Muscle of arm (tissue), 12 donors: ENCODE data around the gene GFPT1. TPM values are rescaled to one million over a fixed set of nuclear protein-coding genes. Genes with fewer than 3 reads are reported as not detected.
"Not testable (repeated sequence)": the region's sequence is repeated elsewhere in the genome, so short reads cannot be mapped to it uniquely, and the experiment has no call there.

Source experiments
- DNase-seq: peaks from one replicate; pipeline ENCODE4 v3.0.0-alpha.2; 2013
- polyA plus RNA-seq, 12 donors: library from polyadenylated mRNA; unstranded; fragments of 120-200 nt; gene quantifications; one replicate each; pipeline ENCODE4 v1.2.1, GENCODE V29; 2013; ENCODE audit not compliant: insufficient read length in 12 of 12

The GFPT1 gene
- polyA plus RNA-seq, 12 donors = 28.1 to 49.3 (median 35.5) TPM; not detected in 1

DNA sequence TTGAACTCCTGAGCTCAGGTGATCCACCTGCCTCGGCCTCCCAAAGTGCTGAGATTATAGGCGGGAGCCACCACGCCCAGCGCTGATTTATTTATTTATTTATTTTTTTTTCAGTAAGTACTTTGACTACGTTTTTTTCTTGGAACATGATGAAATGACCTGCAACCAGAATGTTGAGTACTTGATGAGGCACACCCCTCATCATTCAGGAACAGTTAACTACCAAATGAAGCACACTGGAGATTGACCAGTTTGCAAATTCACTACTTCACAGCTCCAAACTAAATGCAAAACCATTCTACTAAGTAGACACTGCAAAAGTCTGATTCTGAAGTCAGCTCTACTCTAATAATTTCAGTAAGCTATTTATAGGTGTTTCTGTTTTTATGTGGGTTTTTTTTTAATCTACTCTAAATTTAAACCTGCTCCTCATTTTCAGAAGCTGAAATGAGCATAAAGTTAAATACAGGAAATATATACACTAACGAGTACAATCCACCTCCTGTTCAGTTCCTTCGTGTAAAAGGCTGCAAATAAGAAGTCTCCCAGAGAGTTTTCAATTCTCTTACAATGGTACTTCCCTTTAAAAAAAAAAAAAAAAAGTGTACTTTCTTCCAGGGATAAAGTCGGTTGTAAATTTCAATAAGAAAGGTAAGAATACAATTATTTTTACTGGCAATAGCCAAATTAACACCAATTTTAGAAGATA, 1.4 kb downstream of the GFPT1 start:
- DNase-seq = no peak

DNA sequence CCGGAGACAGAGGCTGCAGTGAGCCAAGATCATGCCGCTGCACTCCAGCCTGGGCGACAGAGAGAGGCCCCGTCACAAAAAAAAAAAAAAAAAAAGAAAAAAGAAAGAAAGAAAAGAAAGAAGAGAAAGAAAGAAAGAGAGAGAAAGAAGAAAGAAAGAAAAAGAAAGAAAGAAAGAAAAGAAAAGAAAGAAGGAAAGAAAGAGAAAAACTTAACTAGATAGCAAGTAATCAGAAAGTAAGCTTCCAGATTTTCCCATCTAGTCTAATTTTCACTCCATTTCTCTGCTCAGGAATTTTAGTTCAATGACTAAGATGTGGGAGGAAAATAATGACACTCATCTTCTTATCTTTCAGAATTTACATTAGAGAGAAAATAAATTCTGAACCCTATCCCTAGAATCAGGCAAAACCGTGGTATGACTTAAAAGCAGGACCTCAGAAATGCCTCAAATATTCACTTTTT, 2.4 kb downstream of the GFPT1 start:
- no peak for DNase-seq

DNA sequence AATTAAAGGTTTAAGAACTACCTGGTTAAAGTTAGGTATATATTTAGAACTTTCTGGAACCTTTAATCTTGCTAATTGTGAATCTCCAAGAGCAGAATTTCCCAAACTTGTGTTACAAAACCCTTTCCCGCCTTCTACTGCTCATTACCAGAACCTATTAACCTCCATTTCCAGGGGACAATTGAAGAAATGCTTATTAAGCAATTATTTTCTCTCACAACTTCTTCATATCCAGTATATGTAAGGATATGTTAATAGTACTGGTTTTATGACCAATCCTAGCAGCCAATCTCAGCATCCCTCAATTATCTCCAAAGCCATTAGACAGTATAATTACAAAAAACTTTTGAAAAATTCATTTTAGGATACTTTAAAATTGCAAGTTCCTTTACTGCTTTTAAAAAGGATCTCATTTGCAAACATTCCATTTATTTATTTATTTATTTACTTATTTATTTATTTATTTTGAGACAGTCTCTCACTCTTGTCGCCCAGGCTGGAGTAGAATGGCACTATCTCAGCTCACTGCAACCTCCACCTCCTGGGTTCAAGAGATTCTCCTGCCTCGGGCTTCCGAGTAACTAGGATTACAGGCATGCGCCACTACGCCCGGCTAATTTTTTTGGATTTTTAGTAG, 3.7 kb downstream of the GFPT1 start:
- no peak for DNase-seq

DNA sequence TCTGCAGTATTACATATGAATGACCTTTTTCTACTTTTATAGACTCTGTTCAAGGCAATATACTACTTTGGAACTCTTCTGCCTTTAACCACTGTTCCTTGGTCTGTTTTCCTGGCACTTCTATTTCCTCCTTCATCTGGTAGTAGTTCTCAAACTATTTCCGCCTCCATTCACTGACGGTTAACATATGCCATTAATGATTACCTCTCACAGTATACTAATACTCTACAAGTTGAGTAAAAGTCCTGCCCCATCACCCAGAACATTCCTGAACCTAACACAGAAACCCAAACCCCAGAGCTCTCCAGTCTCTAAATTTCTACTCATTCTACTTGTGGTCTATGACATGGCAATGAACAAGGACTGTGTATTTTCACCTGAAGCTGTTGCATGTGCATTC, 4.5 kb downstream of the GFPT1 start:
- DNase-seq = no peak

DNA sequence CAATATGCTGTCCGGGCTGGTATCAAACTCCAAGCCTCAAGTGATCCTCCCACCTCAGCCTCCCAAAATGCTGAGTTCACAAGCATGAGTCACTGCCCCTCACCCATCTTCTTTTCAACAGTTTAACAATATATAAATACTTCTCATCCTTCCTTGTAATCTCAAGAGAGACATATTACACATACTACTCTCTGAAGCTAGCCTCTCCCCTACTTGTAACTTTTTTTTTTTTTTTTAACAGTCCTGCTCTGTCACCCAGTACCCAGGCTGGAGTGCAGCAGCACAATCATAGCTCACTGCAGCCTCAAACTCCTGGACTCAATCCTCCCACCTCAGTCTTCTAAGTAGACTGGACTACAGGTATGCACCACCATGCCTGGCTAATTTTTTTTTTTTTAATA, 5.7 kb downstream of the GFPT1 start:
- no peak for DNase-seq

DNA sequence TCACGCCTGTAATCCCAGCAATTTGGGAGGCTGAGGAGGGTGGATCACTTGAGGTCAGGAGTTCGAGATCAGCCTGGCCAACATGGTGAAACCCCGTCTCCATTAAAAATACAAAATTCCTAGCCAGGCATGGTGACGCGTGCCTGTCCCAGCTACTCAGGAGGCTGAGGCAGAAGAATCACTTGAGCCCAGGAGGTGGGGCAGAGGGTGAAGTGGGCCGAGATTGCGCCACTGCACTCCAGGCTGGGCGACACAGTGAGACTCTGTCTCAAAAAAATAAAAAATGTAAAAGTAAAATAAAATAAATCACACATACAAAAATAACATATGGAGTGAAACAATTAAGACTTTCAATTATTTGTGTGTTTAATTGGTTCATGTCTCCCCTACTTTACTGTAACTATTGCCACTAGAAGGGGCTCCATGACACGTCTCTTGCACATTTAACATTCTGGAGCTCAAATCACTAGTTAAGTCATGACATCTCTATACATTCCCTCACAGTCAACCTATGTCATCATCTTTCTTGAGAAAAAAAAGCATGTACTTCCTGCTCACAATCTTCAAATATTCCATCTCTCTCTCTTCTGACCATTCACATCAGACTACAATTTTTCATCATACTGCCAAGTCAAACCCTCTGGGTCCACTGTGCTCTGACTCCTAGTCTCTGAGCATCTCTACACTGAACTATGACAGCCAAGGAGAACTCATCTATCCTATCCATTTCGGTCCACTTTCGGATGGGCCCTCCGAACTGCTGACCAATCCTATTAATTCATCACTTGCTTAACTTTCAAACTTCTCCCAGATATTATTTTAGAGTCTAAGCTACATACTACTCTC, 6.7 kb downstream of the GFPT1 start:
- no peak for DNase-seq

DNA sequence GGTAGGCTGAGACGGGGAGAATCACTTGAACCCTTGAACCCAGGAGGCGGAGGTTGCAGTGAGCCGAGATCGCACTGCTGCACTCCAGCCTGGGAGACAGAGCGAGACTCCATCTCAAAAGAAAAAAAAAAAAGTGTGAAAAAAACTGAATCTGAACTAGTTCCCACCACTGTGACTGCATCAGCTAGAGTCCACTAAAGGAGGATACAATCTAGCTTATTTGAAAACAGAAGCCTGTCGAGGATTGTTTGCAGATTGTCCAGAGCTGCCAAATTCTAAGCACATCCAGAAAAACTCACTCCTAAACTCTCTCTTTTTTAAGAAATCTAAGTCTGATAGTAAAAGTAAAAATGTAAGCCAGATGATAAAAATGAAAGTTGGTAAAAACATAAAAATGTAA, 10.6 kb downstream of the GFPT1 start:
- no peak for DNase-seq

DNA sequence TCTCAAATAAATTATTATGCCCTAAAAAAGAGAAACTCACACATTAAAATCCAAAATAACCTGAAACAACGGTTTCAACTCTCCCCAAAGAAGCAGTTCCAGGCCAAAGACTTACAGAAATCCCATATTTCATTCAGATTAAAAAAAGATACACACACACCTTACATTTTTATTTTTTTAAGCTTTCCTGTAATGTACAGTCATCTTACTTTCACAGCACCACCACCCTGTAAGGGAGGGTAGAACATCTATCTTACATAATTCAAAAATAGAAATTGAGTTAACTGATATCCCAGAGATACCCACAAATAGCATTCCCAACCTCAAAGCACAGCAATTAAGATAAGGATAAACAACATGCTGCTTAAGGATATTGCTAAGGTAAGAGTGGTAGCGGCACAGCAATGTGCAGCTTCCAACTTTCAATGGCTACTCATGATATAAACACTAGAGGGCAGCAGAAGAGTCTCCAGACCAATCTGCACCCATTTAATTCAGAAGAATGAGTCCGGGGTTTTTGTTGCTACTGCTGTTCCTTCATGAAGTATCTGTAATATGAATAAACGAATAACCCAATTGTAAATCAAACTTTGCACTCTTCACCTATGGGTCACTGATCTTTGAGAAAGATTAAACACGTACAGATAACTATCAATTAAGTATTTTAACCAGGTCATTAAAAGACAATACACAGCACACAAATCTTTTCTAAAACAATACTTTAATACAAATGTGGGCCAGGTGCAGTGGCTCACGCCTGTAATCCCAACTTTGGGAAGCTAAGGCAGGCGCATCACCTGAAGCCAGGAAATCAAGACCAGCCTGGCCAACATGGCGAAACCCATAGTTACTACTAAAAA, 11.3 kb downstream of the GFPT1 start:
- no peak for DNase-seq

DNA sequence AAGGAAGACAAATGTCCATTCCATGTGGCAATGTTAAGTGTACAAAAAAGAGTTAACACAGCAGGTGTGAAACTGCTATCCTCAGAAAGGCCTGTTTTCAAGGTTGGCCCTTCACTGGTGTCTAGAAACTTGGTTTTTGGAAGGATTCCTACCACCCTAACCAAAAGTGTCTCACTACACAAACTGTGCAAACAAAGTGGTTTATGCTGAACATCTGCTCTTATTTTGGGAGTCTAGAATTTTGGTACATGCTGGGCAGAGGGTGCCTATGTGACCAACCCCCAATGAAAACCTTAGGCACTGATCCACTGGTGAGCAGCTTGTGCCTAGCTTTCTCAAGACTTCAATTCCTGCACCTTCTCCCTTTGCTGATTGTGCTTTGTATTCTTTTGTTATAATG, 14.3 kb downstream of the GFPT1 start:
- DNase-seq = no peak

DNA sequence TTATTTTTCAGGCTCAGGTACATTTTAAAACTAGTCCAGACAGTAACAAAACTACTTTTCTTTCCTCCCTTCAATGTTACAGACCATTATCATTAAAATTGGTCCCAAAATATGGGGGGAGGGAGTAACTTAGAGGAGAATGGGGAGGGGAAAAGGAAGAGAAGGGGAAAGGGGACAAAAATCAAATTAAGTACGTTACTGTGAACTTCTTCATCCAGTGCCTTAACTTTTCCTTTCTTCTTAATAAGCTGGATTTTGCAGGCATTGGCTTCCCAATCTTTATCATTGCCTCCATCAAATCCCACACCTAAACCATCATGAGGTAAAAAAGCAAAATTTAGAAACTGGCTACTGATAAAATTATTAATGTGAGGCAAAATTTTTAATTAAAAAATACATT, 17.2 kb downstream of the GFPT1 start:
- DNase-seq = no peak

DNA sequence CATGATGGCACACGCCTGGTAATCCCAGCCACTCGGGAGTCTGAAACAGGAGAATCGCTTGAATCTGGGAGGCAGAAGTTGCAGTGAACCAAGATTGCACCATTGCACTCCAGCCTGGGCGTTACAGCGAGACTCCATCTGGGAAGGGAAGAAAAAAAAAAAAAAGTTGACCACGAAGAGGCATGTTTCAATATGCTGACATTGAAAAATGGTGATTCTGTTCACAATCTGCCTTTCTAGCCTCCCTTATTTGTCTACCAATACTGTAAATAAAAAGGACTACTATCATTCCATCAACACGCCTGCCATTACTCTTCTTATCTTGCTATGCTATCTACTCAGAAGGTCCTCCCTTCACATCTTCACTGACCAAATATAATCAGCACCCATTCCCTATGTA, 18.4 kb downstream of the GFPT1 start:
- no peak for DNase-seq

DNA sequence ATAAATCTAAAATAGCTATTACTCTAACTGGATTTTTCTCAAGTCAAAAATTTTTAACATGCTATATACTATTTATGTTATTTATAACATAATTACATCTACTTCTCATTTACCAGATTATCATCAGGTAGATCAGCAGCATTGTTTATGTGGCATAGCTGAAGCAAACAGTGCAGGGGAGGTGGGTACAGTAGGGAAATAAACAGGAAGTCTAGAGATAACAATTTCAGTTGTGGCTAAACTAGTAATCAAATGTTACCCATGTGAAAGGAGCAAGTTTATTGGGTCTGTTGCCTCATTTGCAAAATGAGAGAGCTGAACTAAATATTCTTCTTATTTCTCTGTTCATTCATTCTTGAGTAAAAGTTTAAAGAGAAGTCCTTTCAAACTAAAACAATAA, 27.7 kb downstream of the GFPT1 start:
- no peak for DNase-seq

DNA sequence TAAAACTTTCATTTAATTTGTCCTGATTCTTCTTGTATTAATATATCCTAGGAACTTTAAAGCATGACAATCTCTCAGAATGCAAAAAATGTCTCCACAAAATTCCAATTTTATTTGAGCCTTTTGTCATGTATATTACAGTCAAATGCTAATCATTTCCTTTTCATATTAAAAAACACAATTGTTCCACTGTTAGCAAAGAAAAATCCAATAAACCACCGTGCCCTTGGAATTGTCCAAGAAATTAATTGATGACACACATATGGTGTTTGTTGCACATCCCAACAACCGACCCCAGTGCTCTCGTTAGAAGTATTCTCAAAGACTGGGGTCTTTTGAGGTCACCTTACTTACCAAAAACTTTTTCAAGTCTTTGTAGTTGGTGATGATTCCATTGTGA, 28.1 kb downstream of the GFPT1 start:
- DNase-seq = no peak

DNA sequence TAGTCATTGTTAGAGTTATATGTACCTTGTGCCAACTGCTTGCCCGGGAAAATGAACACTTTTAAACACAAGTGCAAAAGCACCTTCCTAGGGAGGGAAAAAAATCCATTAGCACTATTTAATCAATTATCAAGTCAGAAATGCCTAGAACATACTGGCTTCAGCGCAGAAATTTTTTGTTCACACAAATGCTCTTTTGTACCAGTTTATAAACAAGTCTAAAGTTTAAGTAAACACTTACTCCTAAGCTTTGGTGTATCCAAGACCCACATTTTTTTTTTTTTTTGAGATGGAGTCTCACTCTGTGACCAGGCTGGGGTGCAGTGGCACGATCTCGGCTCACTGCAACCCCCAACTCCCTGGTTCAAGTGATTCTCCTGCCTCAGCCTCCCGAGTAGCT, 30.6 kb downstream of the GFPT1 start:
- DNase-seq = no peak

DNA sequence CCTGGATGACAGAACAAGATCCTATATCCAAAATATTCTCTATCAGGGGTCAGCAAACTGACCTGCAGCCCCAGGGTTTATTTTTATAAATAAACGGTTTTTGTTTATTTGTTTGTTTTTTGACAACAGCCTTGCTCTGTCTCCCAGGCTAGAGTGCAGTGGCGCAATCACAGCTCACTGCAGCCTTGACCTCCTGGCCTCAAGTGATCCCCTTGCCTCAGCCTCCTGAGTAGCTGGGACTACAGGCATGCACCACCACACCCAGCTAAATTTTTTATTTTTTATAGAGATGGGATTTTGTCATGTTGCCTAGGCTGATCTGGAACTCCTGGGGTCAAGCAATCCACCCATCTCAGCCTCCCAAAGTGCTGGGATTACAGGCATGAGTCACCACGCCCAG, 32.1 kb downstream of the GFPT1 start:
- DNase-seq = not testable (repeated sequence)

DNA sequence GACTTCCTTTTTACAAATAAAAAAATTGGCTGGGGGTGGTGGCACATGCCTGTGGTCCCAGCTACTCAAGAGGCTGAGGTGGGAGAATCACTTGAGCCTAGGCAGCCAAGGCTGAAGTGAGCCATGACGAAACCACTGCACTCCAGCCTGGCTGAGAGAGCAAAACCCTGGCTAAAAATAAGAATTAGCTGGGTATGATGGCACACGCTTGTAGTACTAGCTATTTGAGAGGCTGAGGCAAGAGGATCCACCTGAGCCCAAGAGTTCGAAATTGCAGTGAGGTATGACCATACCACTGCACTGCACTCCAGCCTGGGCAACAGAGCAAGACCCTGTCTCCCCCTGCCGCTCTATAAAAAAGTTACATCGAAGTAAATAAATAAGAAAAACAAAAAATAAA, 33.7 kb downstream of the GFPT1 start:
- no peak for DNase-seq

DNA sequence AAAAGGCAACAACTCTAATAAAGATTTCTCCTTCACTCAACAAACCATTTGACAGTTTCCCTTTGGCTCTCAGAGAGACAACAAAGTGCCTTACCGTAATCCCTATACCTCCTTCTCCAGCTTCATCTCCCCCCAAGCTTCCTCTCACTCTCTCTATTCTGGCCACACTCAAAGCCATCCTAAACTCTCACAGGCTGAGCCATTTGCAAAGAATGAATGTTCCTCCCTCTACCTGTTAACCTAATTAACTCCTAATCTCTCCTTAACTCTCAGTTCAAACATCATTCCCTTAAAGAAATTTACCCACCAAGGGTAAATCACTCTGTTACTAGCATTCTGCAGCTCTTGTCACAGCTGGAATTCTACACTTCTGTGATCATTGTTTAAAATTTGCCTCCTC, 38.2 kb downstream of the GFPT1 start:
- no peak for DNase-seq

DNA sequence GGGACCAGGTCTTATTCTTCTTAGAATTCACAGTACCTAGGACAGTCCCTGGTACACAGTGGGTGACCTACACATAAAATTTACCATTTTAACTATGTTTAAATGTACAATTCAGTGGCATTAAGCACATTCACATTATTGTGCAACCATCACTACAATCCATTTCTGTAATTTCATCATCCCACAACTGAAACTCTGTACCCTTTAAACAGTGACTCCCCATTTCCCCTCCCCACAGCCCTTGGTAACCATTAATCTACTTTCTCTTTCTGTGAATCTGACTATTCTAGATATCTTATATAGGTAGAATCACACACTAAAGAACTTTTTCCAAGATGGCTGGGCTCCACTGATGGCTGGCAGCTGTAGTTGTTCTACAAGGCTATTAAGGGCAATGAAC, 41.6 kb downstream of the GFPT1 start:
- DNase-seq = no peak

DNA sequence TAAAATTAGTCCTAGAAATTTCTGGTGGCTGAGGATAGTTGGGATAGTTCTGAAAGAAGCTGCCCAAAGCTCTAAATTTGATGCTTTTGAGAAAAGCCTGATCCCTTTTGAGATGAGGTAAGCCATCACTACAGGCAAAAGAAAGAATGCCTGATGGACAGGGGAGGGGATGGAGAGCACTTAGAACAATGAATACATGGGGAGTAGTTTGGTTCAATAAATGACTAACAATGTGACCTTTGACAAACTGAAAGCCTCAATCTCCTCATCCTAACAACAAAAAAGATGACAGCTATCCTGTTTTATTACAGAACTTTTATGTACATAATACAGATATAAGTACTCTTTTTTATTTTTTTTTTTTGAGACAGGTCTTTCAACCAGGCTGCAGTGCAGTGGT, 42.7 kb downstream of the GFPT1 start:
- DNase-seq = no peak

DNA sequence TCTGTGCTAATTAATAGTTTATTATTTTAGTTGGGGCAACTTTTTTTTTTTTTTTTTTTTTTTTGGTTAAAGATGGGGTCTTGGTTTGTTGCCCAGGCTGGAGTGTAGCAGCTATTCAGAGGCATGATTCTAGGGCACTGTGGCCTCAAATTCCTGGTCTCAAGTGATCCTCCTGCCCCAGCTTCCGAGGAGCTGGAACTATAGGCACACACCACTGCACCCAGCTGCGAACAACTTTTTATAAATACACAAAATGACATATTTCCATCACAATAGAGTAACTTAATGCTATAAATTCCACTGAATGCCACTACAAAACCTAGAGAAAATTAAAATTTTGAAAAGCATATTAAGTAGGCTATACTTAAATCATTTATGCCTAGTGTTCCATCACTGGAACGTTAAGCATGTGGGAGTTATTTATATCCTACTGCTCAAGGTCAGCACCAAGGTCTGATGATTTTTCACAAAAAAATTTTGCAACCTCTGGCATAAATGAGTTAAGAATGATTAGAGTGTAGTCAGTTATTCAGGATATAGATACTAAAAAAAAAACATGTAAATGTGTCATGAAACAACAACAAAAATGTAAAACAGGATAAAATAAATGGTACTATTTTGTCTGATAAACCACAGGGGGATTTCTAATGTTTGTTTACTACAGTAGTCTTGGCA, 46.8 kb downstream of the GFPT1 start:
- no peak for DNase-seq

DNA sequence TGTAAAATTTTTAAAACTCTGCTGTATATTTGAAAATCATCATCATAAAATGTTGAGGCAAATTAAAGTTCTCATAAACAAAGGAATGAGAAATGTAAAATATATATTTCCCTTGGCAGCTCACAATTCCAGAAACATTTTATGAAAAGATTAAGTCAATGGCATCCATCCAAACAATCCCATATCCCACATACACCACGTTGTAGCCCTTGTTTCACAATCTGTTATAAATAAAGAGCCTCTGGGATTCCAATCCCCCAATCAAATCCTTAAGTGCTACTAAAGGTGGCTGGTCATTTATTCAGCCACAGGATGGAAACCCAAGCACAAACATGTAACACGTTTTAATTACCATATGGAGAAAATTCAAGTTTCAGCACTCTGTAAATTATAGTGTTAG, 51.7 kb downstream of the GFPT1 start:
- peak; percentile 37 for DNase-seq
